ENCODE results near the gene SLC35C1. TPM values are rescaled to one million over a fixed set of nuclear protein-coding genes. Genes with fewer than 3 reads are reported as not detected.
A peak's percentile ranks its signal among the peaks of the same experiment; 100 is the strongest.

The SLC35C1 gene
- total and polyA plus RNA-seq, 2 of the 8 experiments (the other 6 are each of a cell fraction or from before 2014, with no cell fraction given): 4.6 to 10.6 TPM

DNA sequence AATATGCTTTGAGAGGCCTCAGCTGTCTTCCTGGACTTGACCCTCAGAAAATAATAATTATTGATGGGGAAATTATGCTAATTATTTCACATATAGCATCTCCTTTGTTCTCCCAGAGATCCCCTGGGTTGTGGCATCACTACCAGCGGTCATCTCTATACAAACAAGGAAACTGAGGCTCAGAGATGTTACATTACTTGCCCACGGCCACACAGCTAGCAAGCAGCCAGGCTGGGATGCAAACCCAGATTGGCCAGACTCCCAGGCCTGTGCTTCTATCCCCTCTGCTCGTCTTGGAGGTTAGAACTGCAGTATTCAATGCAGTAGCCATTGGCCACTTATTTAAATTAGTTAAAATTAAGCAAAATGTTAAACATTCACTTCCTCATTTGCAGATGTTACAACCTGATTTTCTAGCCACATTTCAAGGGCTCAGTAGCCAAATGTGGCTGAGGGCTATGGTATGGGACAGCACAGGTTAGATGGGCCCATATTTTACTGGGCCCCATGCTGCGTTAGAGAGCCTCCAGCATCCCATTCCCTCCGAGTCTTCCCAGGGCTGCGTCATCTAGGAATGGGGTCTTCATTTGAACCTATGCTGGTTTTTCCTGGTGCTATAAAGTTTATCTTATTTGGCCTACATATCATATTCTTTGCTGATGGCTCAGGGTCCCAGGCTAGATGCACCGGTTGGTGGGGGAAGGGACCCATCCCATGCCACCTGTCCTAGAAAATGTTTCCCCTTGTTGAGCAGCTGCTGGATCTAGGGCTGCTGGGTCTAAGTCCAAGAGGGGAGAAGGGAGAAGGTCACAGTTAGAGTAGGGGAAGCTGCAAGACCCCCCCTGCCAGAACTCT, 2.2 kb downstream of the SLC35C1 start:
- Histone ChIP-seq H2BK5ac (ENCODE audit: low read depth, low read length) (no peak overlapping the region), H3K27me3 (replicated peaks in 1 of 4; ENCODE audit: control insufficient read depth in 3 of 4, extremely low read depth in 1 of 4, insufficient read depth in 3 of 4, low read length in 3 of 4) (peaks cover 6 to 18% (median 11%) of the 10 kb centered on the region in 4 experiments), H3K4me2 (ENCODE audit: insufficient read depth in 1 of 2, low read depth in 2 of 2, low read length in 2 of 2) (peak overlapping the region in 1 of 2 experiments; percentile 25; a peak in 1 of 4 replicates), H4K91ac (replicated peaks; ENCODE audit: insufficient read length, low read length) (no peak overlapping the region), H4K8ac (ENCODE audit: extremely low read depth, insufficient read depth, low read length) (no peak overlapping the region), H4K20me1 (replicated peaks in 1 of 2; ENCODE audit: control insufficient read depth in 1 of 2, insufficient read depth in 2 of 2, low read length in 2 of 2) (peaks cover 2 to 14% of the 10 kb centered on the region in 2 experiments), H3K14ac (ENCODE audit: insufficient read length) (no peak overlapping the region), H3K18ac (ENCODE audit: extremely low read depth, low read length) (no peak overlapping the region), H3K23me2 (ENCODE audit: low read depth, low read length) (peaks cover 16% of the 10 kb centered on the region; the same call in 1 of the 2 replicates), H3K4me1 (replicated peaks in 1 of 4; ENCODE audit: control insufficient read depth in 3 of 4, insufficient read depth in 4 of 4, low read length in 3 of 4) (peaks cover 0 to 9% (median 3%) of the 10 kb centered on the region in 4 experiments; a peak in 3 of 7 replicates), H4K5ac (ENCODE audit: insufficient read length, low read depth, low read length) (no peak overlapping the region), H3K27ac (ENCODE audit: low read depth, low read length) (no peak overlapping the region), H3K23ac (ENCODE audit: insufficient read length) (no peak overlapping the region), H2AK5ac (ENCODE audit: low read depth, low read length) (no peak overlapping the region), H2AFZ (ENCODE audit: low read length) (no peak overlapping the region), H3K79me1 (ENCODE audit: low read depth, low read length) (peaks cover 6% of the 10 kb centered on the region), H3K9me3 (ENCODE audit: insufficient read depth in 2 of 2, low read depth in 1 of 2, low read length in 1 of 2) (no peaks in the 10 kb centered on the region), H3K4me3 (ENCODE audit: extremely low read depth in 1 of 4, insufficient read depth in 2 of 4, low read depth in 3 of 4, low read length in 4 of 4) (no peak overlapping the region; a peak in 1 of 8 replicates), H3K36me3 (ENCODE audit: control insufficient read depth in 2 of 4, insufficient read depth in 4 of 4, low read length in 3 of 4) (peaks cover 0 to 9% (median 0%) of the 10 kb centered on the region in 4 experiments; a peak in 3 of 8 replicates), H3K9ac (replicated peaks in 1 of 4; ENCODE audit: extremely low read depth in 1 of 4, low read depth in 3 of 4, low read length in 3 of 4) (no peak overlapping the region), H3K56ac (replicated peaks; ENCODE audit: insufficient read length, low read depth, low read length) (no peak overlapping the region), H2BK15ac (ENCODE audit: low read length) (no peak overlapping the region), H2BK120ac (replicated peaks; ENCODE audit: low read depth, low read length) (no peak overlapping the region), H3K4ac (replicated peaks; ENCODE audit: insufficient read length, low read depth, low read length) (no peak overlapping the region), H2BK12ac (ENCODE audit: low read depth, low read length) (no peak overlapping the region), H2BK20ac (ENCODE audit: low read length) (no peak overlapping the region), H3K79me2 (ENCODE audit: control insufficient read depth in 1 of 2, insufficient read depth in 2 of 2, low read length in 2 of 2) (no peaks in the 10 kb centered on the region)
- DNase-seq (ENCODE audit: low read depth in 1 of 2, low spot score in 2 of 2): no peak
- WGBS, 2 experiments (ENCODE audit: extremely low coverage in 1 of 2, insufficient coverage in 1 of 2, insufficient read length in 1 of 2, insufficient replicate concordance in 2 of 2, low coverage in 1 of 2, low lambda C conversion rate in 2 of 2, missing lambda C conversion rate in 1 of 2): 88% methylated on average over 7 of the region's 7 CpGs; no CpG with 5 or more reads in 1 of the 2 experiments
- ChIA-PET POLR2A (ENCODE audit: partially characterized antibody) (interaction anchor here (1.1 kb wide), 1 partner anchor 115 kb away, joined by 3 read pairs; no protein-coding TSS in a partner anchor), CTCF (ENCODE audit: partially characterized antibody) (interaction anchor here (0.9 to 2.7 kb wide), 3 partner anchors 9 to 36 kb away, joined by 3 to 9 read pairs (median 8); no protein-coding TSS in a partner anchor)
- no peak for FAIRE-seq
- TF ChIP-seq CBX8 (IDR thresholded peaks at IDR 0.05; ENCODE audit: borderline replicate concordance, low read depth, low read length) (no peak), BRCA1 (IDR thresholded peaks at IDR 0.05; ENCODE audit: low read depth, low read length) (no peak), KDM1A (IDR thresholded peaks at IDR 0.05; ENCODE audit: borderline replicate concordance, low read length) (no peak), CREB1 (IDR thresholded peaks at IDR 0.05) (no peak), SAP30 (IDR thresholded peaks at IDR 0.05; ENCODE audit: insufficient read depth, insufficient replicate concordance, low read length) (no peak)

Measured in H1 (cell line).